Naive thymus-derived CD4-positive, alpha-beta T cell (primary cell): ENCODE data around the gene GALNT4. TPM values are rescaled to one million over a fixed set of nuclear protein-coding genes. Genes with fewer than 3 reads are reported as not detected.

Source experiments
- ATAC-seq: fragments of 150-1000 bp; cut with Tn5 transposase; 2 replicates; pipeline ENCODE4 v1.10.0; 2021; ENCODE audit warnings: mild to moderate bottlenecking, moderate library complexity
- CTCF ChIA-PET: fragments of 350-600 bp; sonication (Branson Sonifier 250); formaldehyde crosslinking; loops from one replicate; lab custom pipeline; 2021; ENCODE audit warnings: antibody characterized with exemption; lab: Charles Lee
- POLR2A ChIA-PET: fragments of 350-600 bp; sonication (Branson Sonifier 250); formaldehyde crosslinking; loops from one replicate; lab custom pipeline; 2021; ENCODE audit warnings: antibody characterized with exemption, inconsistent platforms; lab: Charles Lee
- DNase-seq, 9 donors: peaks; one replicate each; pipeline versions ENCODE4 v3.0.0 to v3.0.0-alpha.2; 2020 to 2022; ENCODE audit warnings: mixed read lengths in 1 of 9
- H3K27ac ChIP-seq: one replicate; pipeline ENCODE4 v1.7.0; 2013; ENCODE audit warnings: mild to moderate bottlenecking, low read depth, low read length, moderate library complexity
- H3K27me3 ChIP-seq, 2 donors: one replicate each; pipeline ENCODE4 v1.7.0; 2013; ENCODE audit warnings: low read length in 2 of 2, mild to moderate bottlenecking in 2 of 2, moderate library complexity in 2 of 2; ENCODE audit not compliant: control insufficient read depth in 2 of 2, insufficient read depth in 2 of 2
- H3K36me3 ChIP-seq, 3 experiments: 1 replicate in 2 of 3; 2 replicates in 1 of 3; pipeline ENCODE4 v1.7.0; 2013; ENCODE audit warnings: low read length in 3 of 3, mild to moderate bottlenecking in 3 of 3, moderate library complexity in 1 of 3; ENCODE audit not compliant: insufficient read depth in 3 of 3, control insufficient read depth in 2 of 3
- H3K4me1 ChIP-seq, 2 donors: one replicate each; pipeline ENCODE4 v1.7.0; 2013; ENCODE audit warnings: low read length in 2 of 2, mild to moderate bottlenecking in 2 of 2, moderate library complexity in 1 of 2; ENCODE audit not compliant: control insufficient read depth in 2 of 2, insufficient read depth in 2 of 2
- H3K4me3 ChIP-seq: 2 replicates; pipeline ENCODE4 v1.7.0; 2013; ENCODE audit warnings: mild to moderate bottlenecking, low read length
- H3K9me3 ChIP-seq, 3 experiments: 1 replicate in 2 of 3; 2 replicates in 1 of 3; pipeline ENCODE4 v1.7.0; 2013; ENCODE audit warnings: low read length in 3 of 3; ENCODE audit not compliant: control insufficient read depth in 2 of 3
- H3K27ac Mint-ChIP-seq, 9 donors: one replicate each; pipeline ENCODE4 v1.8.0; 2020 to 2022; ENCODE audit warnings: mixed read lengths in 9 of 9, mild to moderate bottlenecking in 8 of 9, moderate library complexity in 5 of 9, inconsistent platforms in 2 of 9
- H3K27me3 Mint-ChIP-seq, 5 donors: one replicate each; pipeline ENCODE4 v1.8.0; 2021 to 2022; ENCODE audit warnings: mixed read lengths in 5 of 5, mild to moderate bottlenecking in 1 of 5
- H3K36me3 Mint-ChIP-seq, 5 donors: one replicate each; pipeline ENCODE4 v1.8.0; 2020 to 2022; ENCODE audit warnings: mixed read lengths in 5 of 5, mild to moderate bottlenecking in 3 of 5, inconsistent platforms in 1 of 5
- H3K4me1 Mint-ChIP-seq, 7 donors: one replicate each; pipeline ENCODE4 v1.8.0; 2020 to 2022; ENCODE audit warnings: mixed read lengths in 7 of 7, mild to moderate bottlenecking in 3 of 7, inconsistent platforms in 1 of 7
- H3K4me3 Mint-ChIP-seq, 10 donors: one replicate each; pipeline ENCODE4 v1.8.0; 2020 to 2022; ENCODE audit warnings: mild to moderate bottlenecking in 10 of 10, mixed read lengths in 10 of 10, moderate library complexity in 6 of 10, inconsistent platforms in 2 of 10
- H3K9me3 Mint-ChIP-seq, 11 donors: one replicate each; pipeline ENCODE4 v1.8.0; 2020 to 2022; ENCODE audit warnings: mixed read lengths in 11 of 11, mild to moderate bottlenecking in 4 of 11, inconsistent platforms in 1 of 11, moderate library complexity in 1 of 11
- intact Hi-C, 2 donors: fragments of 100-400 bp; cut with micrococcal nuclease; formaldehyde crosslinking; loops; one replicate each; pipeline ENCODE4 v1.15.1; 2023
- polyA plus RNA-seq, 2 donors: library from polyadenylated mRNA; unstranded; fragments of 300-500 nt; fragmentation: Illumina TruSeq; gene quantifications; one replicate each; pipeline ENCODE4 v1.2.3, GENCODE V29; 2021
- total RNA-seq, 6 experiments: library from RNA in 5 of 6; stranded (reverse) in 5 of 6; gene quantifications; 1 replicate in 5 of 6; 2 replicates in 1 of 6; pipeline ENCODE4 v1.2.3 and lab custom pipeline; 2021 to 2026

Gene GALNT4
- total RNA-seq (10 to 100 TPM in 2 of 5 experiments, 1 to 10 TPM in 3; 6.0 to 14.5 (median 9.9) TPM), polyA plus RNA-seq (1 to 10 TPM; 2.5 TPM), total RNA-seq (lab: John Stamatoyannopoulos, UW) (2.0 reads per million, percentile 9 among the genes with 10 or more reads in this experiment)

DNA sequence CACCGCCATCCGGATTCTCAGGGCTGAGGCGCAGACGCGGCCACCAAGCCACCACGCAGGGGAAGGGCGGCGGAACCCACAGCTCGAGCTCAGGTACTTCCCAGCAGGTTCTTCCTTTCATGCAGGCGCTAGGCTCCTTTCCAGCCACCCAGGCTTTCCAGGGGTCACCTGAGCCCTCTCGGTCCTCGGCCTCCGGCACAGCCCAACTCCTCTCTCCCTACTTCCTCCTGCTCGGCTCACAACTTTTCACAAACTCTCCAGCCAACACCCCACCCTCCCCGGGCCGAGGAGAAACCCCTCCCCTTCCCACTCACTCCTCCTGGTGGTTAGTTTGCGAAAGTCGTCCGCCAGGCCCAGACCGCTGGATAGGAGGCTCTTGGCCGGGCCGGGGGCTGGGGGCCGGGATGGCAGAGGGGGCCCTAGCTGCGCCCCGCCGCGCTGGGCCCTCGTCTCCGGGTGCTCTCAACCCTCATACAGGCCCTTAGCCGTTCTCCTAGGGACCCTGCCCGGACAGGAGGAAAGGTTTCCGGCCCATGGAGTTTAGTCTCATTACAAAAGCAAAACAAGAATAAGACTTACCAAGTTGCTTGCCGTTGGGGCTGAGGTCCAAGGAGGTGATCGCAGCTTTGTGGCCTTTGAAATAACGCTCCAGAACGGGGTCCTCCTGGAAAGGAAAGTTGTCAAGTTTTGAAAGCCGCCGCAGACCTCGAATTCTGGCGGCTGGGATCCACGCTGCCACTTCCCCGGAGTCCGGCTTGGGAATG lies at the start of gene GALNT4:
Gene GALNT4 (minus strand): TSS at position 256 of the 764 bp plus-strand sequence. CDS start 247 bp downstream, at position 9.
- ATAC-seq, result peak; percentile 87
- Mint-ChIP-seq H3K9me3 (no peaks in the 10 kb centered on the region), H3K4me1 (peaks cover 30 to 66% (median 55%) of the 10 kb centered on the region in 7 donors), H3K4me3 (peak within 1 kb of the TSS; percentile 87 to 98 (median 96)), H3K36me3 (peaks cover 5 to 30% (median 18%) of the 10 kb centered on the region in 5 donors), H3K27ac (peak within 1 kb of the TSS; percentile 67 to 96 (median 89)), H3K27me3 (no peaks in the 10 kb centered on the region)
- peak; percentile 61 to 78 (median 74) for DNase-seq
- intact Hi-C loops, result loop anchor here (1.0 to 10.0 kb wide), 12 partner anchors 9 to 1410 kb away; partner anchors contain the start of genes CEP290 (in 1 of the 2), DUSP6 (in 1 of the 2) and TMTC3 (in 1 of the 2)
- ChIA-PET CTCF (interaction anchor here (0.6 to 2.3 kb wide), 6 partner anchors 50 to 549 kb away, joined by 3 to 11 read pairs (median 8); no protein-coding TSS in a partner anchor), POLR2A (interaction anchor here (0.7 to 1.9 kb wide), 5 partner anchors 33 to 185 kb away, joined by 3 to 9 read pairs (median 5); partner anchors contain the start of genes ATP2B1 and DUSP6)
- Histone ChIP-seq H3K36me3 (peaks cover 0 to 13% (median 0%) of the 10 kb centered on the region in 3 experiments), H3K27me3 (no peaks in the 10 kb centered on the region), H3K4me3 (peak within 1 kb of the TSS; percentile 90), H3K27ac (peak within 1 kb of the TSS; percentile 77), H3K4me1 (peaks cover 30 to 35% of the 10 kb centered on the region in 2 donors), H3K9me3 (no peaks in the 10 kb centered on the region)

DNA sequence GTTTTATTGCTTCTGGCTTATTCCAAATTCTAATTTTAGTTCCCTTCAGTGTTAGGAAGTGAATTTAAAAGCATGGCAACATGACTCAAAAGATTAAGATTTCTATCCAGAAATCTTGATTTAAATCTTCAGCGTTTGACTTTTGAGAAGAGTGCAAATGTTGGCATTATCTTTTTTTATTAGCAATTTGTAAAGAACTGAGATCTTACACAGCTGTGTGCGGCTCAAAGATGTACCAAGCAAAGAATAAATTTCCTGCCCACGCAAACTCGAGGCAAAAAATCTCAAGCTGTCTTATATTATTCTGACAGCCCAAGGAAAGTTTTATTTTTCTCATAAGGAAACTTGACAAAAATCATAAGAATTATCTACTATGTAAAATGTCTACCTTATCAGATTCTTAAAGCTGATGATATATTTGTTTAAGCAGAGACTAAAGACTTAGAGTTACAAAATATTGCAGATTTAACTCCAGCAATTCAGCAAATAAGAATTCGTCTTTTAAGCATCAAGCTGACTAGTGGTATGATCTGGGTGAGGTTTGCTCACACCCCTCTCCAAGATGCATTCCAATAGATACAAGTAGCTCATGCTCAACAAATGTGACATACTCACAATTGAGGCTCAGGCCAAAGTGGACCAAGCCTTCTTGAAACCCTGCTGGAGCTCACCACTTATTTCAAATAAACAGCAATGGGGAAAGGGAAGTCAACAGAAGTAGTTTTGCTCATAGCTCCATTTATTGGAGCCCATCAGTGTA lies 48.6 kb upstream of the GALNT4 start:
- intact Hi-C loops, result no loop called here
- H3K27me3 Mint-ChIP-seq, result no peaks in the 10 kb centered on the region

DNA sequence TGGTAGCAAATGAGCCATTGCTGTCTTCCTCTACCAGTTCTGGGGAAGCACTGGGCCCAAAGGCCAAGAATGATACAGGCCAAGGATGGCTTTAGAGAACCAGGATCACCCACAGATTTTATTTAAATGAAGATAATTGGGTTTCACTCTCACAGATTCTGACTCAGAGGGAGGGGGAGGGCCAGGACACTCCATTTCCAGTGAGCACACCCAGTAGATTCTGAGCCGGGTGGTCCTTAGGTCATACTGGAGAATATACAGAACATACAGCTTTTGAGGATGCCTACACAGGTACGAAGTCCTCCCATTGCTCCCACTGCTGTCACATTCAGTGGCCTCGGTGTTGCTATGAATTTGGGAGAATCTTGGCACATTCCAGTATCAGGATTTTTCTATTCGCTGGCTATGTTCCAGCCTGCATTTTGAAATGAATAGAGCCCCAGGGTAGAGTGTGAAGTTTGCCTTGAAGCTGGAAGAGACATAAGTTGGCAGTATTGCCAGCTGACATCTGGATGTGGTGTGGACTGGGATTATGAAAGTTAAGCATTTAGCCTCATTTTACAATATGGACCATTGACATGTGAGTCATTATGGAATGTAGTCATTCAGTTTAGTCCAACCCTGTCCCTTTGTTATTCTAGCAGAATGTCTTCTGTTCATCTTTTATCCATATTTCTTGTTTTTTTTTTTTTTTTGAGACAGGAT lies 47.0 kb upstream of the GALNT4 start:
- Histone ChIP-seq H3K4me3 (no peak overlapping the region), H3K9me3 (no peaks in the 10 kb centered on the region), H3K36me3 (no peaks in the 10 kb centered on the region), H3K27me3 (no peaks in the 10 kb centered on the region), H3K4me1 (no peaks in the 10 kb centered on the region), H3K27ac (no peak overlapping the region)
- intact Hi-C loops, result no loop called here
- H3K4me3 Mint-ChIP-seq, result no peak overlapping the region
- ChIA-PET CTCF (interaction anchor here (1.1 kb wide), 1 partner anchor 29 kb away, joined by 3 read pairs; no protein-coding TSS in a partner anchor), POLR2A (no interaction called here)
- peaks cover 0 to 9% (median 0%) of the 10 kb centered on the region in 5 donors for H3K36me3 Mint-ChIP-seq
- H3K27me3 Mint-ChIP-seq, result no peaks in the 10 kb centered on the region
- no peaks in the 10 kb centered on the region for H3K9me3 Mint-ChIP-seq
- H3K27ac Mint-ChIP-seq, result no peak overlapping the region
- H3K4me1 Mint-ChIP-seq, result peaks cover 0 to 4% (median 0%) of the 10 kb centered on the region in 7 donors
- no peak for ATAC-seq
- no peak for DNase-seq

More for the DNA sequence above, 48.6 kb upstream of the GALNT4 start:
- Histone ChIP-seq H3K4me1 (no peaks in the 10 kb centered on the region), H3K36me3 (no peaks in the 10 kb centered on the region), H3K4me3 (no peak overlapping the region), H3K27me3 (no peaks in the 10 kb centered on the region), H3K27ac (no peak overlapping the region), H3K9me3 (no peaks in the 10 kb centered on the region)
- Mint-ChIP-seq H3K9me3 (no peaks in the 10 kb centered on the region), H3K27ac (no peak overlapping the region), H3K4me3 (no peak overlapping the region), H3K4me1 (no peaks in the 10 kb centered on the region), H3K36me3 (peaks cover 0 to 9% (median 0%) of the 10 kb centered on the region in 5 donors)
- DNase-seq (no peak), ATAC-seq (no peak)
- ChIA-PET POLR2A (no interaction called here), CTCF (interaction anchor here (1.1 kb wide), 1 partner anchor 31 kb away, joined by 3 read pairs; no protein-coding TSS in a partner anchor)

DNA sequence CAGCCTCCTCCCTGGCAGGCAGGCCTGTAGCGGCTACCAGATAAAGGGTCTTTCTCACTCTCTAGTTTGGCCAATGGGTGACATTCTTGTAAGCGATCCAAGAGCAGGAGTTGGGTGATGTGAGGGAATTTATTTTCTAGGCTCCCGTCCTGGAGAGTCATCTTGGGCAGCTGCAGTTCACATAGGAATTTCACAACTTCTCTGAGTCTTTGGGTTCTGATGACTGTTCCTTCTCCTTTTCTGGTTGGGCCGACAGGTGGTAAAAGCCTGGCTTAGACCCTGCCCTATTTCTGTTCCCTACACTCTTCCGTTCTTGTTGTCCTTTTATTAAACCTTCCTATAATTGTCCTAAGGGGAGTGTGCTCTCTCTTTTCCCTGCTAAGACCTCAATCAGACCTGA lies 43.9 kb upstream of the GALNT4 start:
- CTCF ChIA-PET, result no interaction called here
- peaks cover 0 to 9% (median 0%) of the 10 kb centered on the region in 5 donors for H3K36me3 Mint-ChIP-seq
- DNase-seq (no peak), ATAC-seq (no peak)
- POLR2A ChIA-PET, result no interaction called here
- no peak overlapping the region for H3K27ac Mint-ChIP-seq
- Histone ChIP-seq H3K27me3 (no peaks in the 10 kb centered on the region), H3K36me3 (no peaks in the 10 kb centered on the region), H3K4me1 (no peaks in the 10 kb centered on the region), H3K4me3 (no peak overlapping the region), H3K27ac (no peak overlapping the region), H3K9me3 (no peaks in the 10 kb centered on the region)
- intact Hi-C loops, result no loop called here
- no peak overlapping the region for H3K4me3 Mint-ChIP-seq
- no peaks in the 10 kb centered on the region for H3K9me3 Mint-ChIP-seq
- peaks cover 0 to 9% (median 0%) of the 10 kb centered on the region in 7 donors for H3K4me1 Mint-ChIP-seq
- no peaks in the 10 kb centered on the region for H3K27me3 Mint-ChIP-seq

DNA sequence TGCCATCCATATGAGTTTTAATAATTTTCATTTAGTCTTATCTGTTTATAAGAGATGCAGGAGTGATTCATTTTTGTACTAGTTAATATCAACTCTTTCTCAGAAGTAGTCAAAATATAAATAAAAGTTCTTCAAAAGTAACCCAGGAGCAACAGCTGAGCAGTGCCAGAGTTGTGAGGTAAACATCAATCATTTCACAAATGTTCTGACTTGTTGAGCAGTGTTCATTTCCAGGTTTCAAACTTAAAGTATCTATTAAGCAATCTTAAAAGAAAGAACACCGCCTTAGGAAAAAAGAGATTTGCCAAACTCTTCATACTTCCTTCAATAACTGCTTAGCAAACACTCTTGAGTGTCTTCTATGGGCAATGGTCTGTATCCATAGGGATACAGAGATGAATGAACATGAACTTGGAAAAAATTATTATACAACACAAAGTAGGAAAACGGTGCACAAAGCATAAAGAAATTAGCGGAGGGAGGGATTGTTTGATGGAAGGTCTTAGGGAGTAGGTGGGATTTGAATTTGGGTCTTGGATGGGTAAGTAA lies 43.2 kb upstream of the GALNT4 start:
- Mint-ChIP-seq H3K4me3 (no peak overlapping the region), H3K9me3 (no peaks in the 10 kb centered on the region), H3K27ac (no peak overlapping the region), H3K36me3 (peaks cover 0 to 9% (median 0%) of the 10 kb centered on the region in 5 donors), H3K4me1 (peaks cover 0 to 9% (median 0%) of the 10 kb centered on the region in 7 donors), H3K27me3 (no peaks in the 10 kb centered on the region)
- intact Hi-C loops, result no loop called here
- H3K27me3 ChIP-seq, result no peaks in the 10 kb centered on the region
- POLR2A ChIA-PET, result no interaction called here
- DNase-seq (no peak), ATAC-seq (no peak)
- H3K36me3 ChIP-seq, result no peaks in the 10 kb centered on the region
- no peak overlapping the region for H3K4me3 ChIP-seq
- H3K9me3 ChIP-seq, result no peaks in the 10 kb centered on the region
- H3K4me1 ChIP-seq, result no peaks in the 10 kb centered on the region
- no peak overlapping the region for H3K27ac ChIP-seq
- CTCF ChIA-PET, result no interaction called here

DNA sequence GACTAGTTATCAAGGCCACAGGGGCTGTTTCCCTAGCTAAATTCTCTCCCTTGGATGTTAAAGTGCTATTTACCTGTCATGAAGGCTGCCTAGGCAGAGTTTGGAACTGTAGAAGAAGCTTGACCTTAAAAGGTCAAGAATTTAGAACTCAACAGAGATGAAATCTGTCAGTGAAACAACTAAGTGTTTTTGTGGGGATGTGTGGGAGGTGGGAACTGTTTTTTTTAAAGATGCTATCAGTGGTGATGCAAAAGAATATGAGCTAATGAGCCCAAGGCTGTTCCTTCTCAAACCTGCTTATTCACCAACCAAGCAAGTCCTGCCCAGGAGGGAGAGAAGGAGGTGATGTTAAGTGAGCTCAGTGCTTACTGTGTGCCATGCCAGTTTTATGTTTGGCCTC lies 42.0 kb upstream of the GALNT4 start:
- ChIA-PET POLR2A (no interaction called here), CTCF (no interaction called here)
- no peak overlapping the region for H3K4me3 Mint-ChIP-seq
- intact Hi-C loops, result no loop called here
- no peaks in the 10 kb centered on the region for H3K4me1 ChIP-seq
- no peak overlapping the region for H3K27ac ChIP-seq
- DNase-seq, result no peak
- no peak for ATAC-seq
- peaks cover 0 to 9% (median 0%) of the 10 kb centered on the region in 7 donors for H3K4me1 Mint-ChIP-seq
- H3K9me3 Mint-ChIP-seq, result no peaks in the 10 kb centered on the region
- H3K4me3 ChIP-seq, result no peak overlapping the region
- no peaks in the 10 kb centered on the region for H3K36me3 ChIP-seq
- no peak overlapping the region for H3K27ac Mint-ChIP-seq
- peaks cover 0 to 14% (median 3%) of the 10 kb centered on the region in 5 donors for H3K36me3 Mint-ChIP-seq
- H3K27me3 Mint-ChIP-seq, result no peaks in the 10 kb centered on the region
- no peaks in the 10 kb centered on the region for H3K9me3 ChIP-seq
- no peaks in the 10 kb centered on the region for H3K27me3 ChIP-seq
